Occipital lobe (tissue), 2 donors: ENCODE measurements around the gene BAHCC1. TPM values are rescaled to one million over a fixed set of nuclear protein-coding genes. Genes with fewer than 3 reads are reported as not detected.

ENCODE experiments used
- DNase-seq: peaks from one replicate; lab custom pipeline; 2025; lab: John Stamatoyannopoulos, UW
- total RNA-seq: library from RNA; depleted of rRNA; stranded (reverse); fragments of >200 nt; gene quantifications from one replicate; pipeline ENCODE4 v1.2.3, GENCODE V29; 2014

Gene BAHCC1
- total RNA-seq, 1 donor from 2014 or later: 7.6 TPM

GRCh38 chr17:81461607-81462500 is 66.6 kb downstream of the BAHCC1 start:
- DNase-seq: no peak

- no peak for DNase-seq
Measured at GRCh38 chr17:81462506-81463125, 67.4 kb downstream of the BAHCC1 start.

GRCh38 chr17:81463506-81463905 is 68.2 kb downstream of the BAHCC1 start:
- no peak for DNase-seq

GRCh38 chr17:81464586-81464985 is 69.3 kb downstream of the BAHCC1 start:
- no peak for DNase-seq

GRCh38 chr17:81465910-81466309 is 70.7 kb downstream of the BAHCC1 start:
- DNase-seq: no peak

- no peak for DNase-seq
Measured at GRCh38 chr17:81466564-81467472, 71.6 kb downstream of the BAHCC1 start.

- DNase-seq: no peak
Measured at GRCh38 chr17:81468111-81468769, 73.0 kb downstream of the BAHCC1 start.

GRCh38 chr17:81468770-81469121 is 73.5 kb downstream of the BAHCC1 start:
- no peak for DNase-seq

GRCh38 chr17:81469266-81469665 is 74.0 kb downstream of the BAHCC1 start:
- no peak for DNase-seq

- DNase-seq: no peak
Measured at GRCh38 chr17:81470270-81470943, 75.2 kb downstream of the BAHCC1 start.

- no peak for DNase-seq
Measured at GRCh38 chr17:81470944-81471817, 75.9 kb downstream of the BAHCC1 start.

GRCh38 chr17:81471818-81472456 is 76.7 kb downstream of the BAHCC1 start:
- DNase-seq: peak; percentile 25

- no peak for DNase-seq
Measured at GRCh38 chr17:81473019-81473418, 77.8 kb downstream of the BAHCC1 start.

- no peak for DNase-seq
Measured at GRCh38 chr17:81474958-81475357, 79.7 kb downstream of the BAHCC1 start.

GRCh38 chr17:81476097-81476496 is 80.8 kb downstream of the BAHCC1 start:
- no peak for DNase-seq

GRCh38 chr17:81476635-81477034 is 81.4 kb downstream of the BAHCC1 start:
- no peak for DNase-seq

- no peak for DNase-seq
Measured at GRCh38 chr17:81477173-81477572, 81.9 kb downstream of the BAHCC1 start.

GRCh38 chr17:81478119-81478518 is 82.9 kb downstream of the BAHCC1 start:
- DNase-seq: no peak
